Measurements from ENCODE around the gene CCDC127. TPM values are rescaled to one million over a fixed set of nuclear protein-coding genes. Genes with fewer than 3 reads are reported as not detected.

CCDC127 gene
- total RNA-seq, 2 experiments from 2014 or later = 1.9 to 2.8 TPM

DNA sequence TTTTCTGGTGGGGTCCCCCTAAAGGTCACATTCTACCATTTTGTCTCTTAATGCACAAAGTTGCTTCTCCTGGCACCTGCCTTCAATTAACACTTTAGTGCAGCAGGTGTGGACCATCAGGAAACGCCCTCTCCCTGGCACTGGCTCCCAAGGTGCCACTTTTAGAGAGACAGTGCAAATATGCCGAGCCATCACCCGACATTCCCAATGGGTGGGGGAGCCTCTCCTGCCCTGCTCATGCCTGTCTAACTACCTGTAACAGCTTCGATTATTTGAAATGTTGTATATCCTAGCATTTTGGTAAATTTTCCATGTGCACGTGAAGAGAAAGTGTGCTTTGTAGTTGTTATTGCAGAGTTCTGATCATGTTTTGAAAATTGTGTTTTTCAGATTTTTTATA lies 39.8 kb downstream of the CCDC127 start:
- TF ChIP-seq, protein P1, sequence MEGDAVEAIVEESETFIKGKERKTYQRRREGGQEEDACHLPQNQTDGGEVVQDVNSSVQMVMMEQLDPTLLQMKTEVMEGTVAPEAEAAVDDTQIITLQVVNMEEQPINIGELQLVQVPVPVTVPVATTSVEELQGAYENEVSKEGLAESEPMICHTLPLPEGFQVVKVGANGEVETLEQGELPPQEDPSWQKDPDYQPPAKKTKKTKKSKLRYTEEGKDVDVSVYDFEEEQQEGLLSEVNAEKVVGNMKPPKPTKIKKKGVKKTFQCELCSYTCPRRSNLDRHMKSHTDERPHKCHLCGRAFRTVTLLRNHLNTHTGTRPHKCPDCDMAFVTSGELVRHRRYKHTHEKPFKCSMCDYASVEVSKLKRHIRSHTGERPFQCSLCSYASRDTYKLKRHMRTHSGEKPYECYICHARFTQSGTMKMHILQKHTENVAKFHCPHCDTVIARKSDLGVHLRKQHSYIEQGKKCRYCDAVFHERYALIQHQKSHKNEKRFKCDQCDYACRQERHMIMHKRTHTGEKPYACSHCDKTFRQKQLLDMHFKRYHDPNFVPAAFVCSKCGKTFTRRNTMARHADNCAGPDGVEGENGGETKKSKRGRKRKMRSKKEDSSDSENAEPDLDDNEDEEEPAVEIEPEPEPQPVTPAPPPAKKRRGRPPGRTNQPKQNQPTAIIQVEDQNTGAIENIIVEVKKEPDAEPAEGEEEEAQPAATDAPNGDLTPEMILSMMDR (IDR thresholded peaks at IDR 0.05) = no peak
- CTCF ChIA-PET = no interaction called here
- Mint-ChIP-seq H3K27ac (no peak overlapping the region), H3K36me3 (ENCODE audit: low read depth) (no peaks in the 10 kb centered on the region), H3K4me1 (ENCODE audit: low read depth) (no peaks in the 10 kb centered on the region), H3K4me3 (no peak overlapping the region), H3K9me3 (no peaks in the 10 kb centered on the region), H3K27me3 (peaks cover 4% of the 10 kb centered on the region)
- Histone ChIP-seq H3K4me1 (ENCODE audit: insufficient read depth, low read length) (no peaks in the 10 kb centered on the region), H3K4me3 (ENCODE audit: low read length) (no peak overlapping the region), H3K36me3 (ENCODE audit: insufficient read depth, low read length) (no peaks in the 10 kb centered on the region), H3K9me3 (ENCODE audit: control insufficient read depth in 1 of 2, insufficient read depth in 1 of 2, low read length in 2 of 2) (no peaks in the 10 kb centered on the region), H3K27ac (ENCODE audit: low read depth in 1 of 2, low read length in 2 of 2) (no peak overlapping the region), H3K27me3 (ENCODE audit: control insufficient read depth in 1 of 2, insufficient read depth in 2 of 2, low read length in 2 of 2) (no peaks in the 10 kb centered on the region)
- no peak for ATAC-seq (ENCODE audit: poor library complexity)
- POLR2A ChIA-PET = no interaction called here
- no peak for DNase-seq
- intact Hi-C loops (cut with DNase I, micrococcal nuclease) = no loop called here

DNA sequence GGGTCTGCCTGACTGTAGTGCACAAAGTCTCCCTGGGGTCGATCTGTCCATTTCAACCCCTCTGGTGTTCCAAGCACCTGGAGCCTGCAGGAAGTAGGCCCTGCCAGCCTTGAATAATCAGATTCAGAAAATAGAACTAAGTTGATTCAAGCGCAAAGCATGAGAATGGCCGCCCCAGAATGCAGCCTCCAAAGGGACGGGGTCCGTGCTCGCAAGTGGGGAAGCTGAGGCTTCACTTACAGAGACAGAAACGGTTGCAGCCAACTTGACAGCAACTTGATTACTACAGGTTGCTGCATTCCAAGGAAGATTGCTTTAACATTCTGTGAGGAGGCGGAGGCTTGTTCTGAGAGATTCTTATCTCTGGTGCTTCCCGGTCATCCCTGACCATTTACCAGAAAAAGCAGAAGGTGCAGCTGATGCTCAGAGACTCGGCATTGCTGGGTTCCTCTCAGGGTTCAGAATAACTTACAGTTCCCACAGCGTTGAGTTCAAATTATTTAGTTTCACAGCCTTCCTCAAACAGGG lies 41.6 kb downstream of the CCDC127 start:
- TF ChIP-seq, protein P1 (IDR thresholded peaks at IDR 0.05) = no peak
- Histone ChIP-seq H3K9me3 (ENCODE audit: control insufficient read depth in 1 of 2, insufficient read depth in 1 of 2, low read length in 2 of 2) (no peaks in the 10 kb centered on the region), H3K27ac (ENCODE audit: low read depth in 1 of 2, low read length in 2 of 2) (no peak overlapping the region), H3K27me3 (ENCODE audit: control insufficient read depth in 1 of 2, insufficient read depth in 2 of 2, low read length in 2 of 2) (no peaks in the 10 kb centered on the region), H3K36me3 (ENCODE audit: insufficient read depth, low read length) (no peaks in the 10 kb centered on the region), H3K4me1 (ENCODE audit: insufficient read depth, low read length) (no peaks in the 10 kb centered on the region), H3K4me3 (ENCODE audit: low read length) (no peak overlapping the region)
- ChIA-PET POLR2A (no interaction called here), CTCF (no interaction called here)
- DNase-seq (no peak), ATAC-seq (ENCODE audit: poor library complexity) (no peak)
- Mint-ChIP-seq H3K27me3 (peaks cover 4% of the 10 kb centered on the region), H3K36me3 (ENCODE audit: low read depth) (no peaks in the 10 kb centered on the region), H3K4me3 (no peak overlapping the region), H3K9me3 (no peaks in the 10 kb centered on the region), H3K4me1 (ENCODE audit: low read depth) (no peaks in the 10 kb centered on the region), H3K27ac (no peak overlapping the region)
- intact Hi-C loops (cut with DNase I, micrococcal nuclease) = no loop called here

DNA sequence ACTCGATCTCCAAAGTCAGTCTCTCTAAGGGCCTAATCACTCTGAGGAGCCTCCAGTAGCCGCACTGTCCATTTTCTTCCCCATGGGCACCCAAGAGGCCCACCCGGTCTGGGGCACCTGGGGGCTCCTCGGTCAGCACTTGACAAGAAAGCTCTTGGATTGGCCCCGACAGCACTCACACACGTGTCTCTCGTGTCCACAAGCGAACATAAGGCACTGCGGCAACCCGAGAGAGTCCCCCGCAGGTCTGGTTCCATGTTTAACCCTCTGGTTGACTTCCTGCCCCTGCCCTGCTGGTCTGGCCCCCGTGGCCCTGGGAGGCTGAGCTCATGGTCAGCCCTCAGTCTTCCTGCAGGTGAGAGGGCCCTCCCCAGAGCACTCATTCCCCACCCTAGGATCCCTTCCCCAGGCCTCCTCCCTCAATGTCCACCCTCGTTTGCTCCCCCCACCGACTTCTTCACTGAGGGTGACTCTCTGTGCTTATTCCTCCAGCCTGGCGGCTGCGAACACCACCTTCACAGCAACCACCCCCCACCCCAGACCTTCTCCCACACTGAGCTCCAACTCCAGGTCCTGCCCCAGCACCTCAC lies 43.0 kb downstream of the CCDC127 start:
- Mint-ChIP-seq H3K4me3 (no peak overlapping the region), H3K36me3 (ENCODE audit: low read depth) (no peaks in the 10 kb centered on the region), H3K27me3 (peaks cover 4% of the 10 kb centered on the region), H3K4me1 (ENCODE audit: low read depth) (no peaks in the 10 kb centered on the region), H3K9me3 (no peaks in the 10 kb centered on the region), H3K27ac (no peak overlapping the region)
- Histone ChIP-seq H3K9me3 (ENCODE audit: control insufficient read depth in 1 of 2, insufficient read depth in 1 of 2, low read length in 2 of 2) (no peaks in the 10 kb centered on the region), H3K4me1 (ENCODE audit: insufficient read depth, low read length) (no peaks in the 10 kb centered on the region), H3K4me3 (ENCODE audit: low read length) (no peak overlapping the region), H3K27ac (ENCODE audit: low read depth in 1 of 2, low read length in 2 of 2) (no peak overlapping the region), H3K27me3 (ENCODE audit: control insufficient read depth in 1 of 2, insufficient read depth in 2 of 2, low read length in 2 of 2) (no peaks in the 10 kb centered on the region), H3K36me3 (ENCODE audit: insufficient read depth, low read length) (no peaks in the 10 kb centered on the region)
- ChIA-PET CTCF (no interaction called here), POLR2A (no interaction called here)
- intact Hi-C loops (cut with DNase I, micrococcal nuclease) = no loop called here
- ATAC-seq (ENCODE audit: poor library complexity) = no peak
- TF ChIP-seq, protein P1 (IDR thresholded peaks at IDR 0.05) = no peak
- no peak for DNase-seq
